ENCODE data around the gene CTDP1.

Gene CTDP1

DNA sequence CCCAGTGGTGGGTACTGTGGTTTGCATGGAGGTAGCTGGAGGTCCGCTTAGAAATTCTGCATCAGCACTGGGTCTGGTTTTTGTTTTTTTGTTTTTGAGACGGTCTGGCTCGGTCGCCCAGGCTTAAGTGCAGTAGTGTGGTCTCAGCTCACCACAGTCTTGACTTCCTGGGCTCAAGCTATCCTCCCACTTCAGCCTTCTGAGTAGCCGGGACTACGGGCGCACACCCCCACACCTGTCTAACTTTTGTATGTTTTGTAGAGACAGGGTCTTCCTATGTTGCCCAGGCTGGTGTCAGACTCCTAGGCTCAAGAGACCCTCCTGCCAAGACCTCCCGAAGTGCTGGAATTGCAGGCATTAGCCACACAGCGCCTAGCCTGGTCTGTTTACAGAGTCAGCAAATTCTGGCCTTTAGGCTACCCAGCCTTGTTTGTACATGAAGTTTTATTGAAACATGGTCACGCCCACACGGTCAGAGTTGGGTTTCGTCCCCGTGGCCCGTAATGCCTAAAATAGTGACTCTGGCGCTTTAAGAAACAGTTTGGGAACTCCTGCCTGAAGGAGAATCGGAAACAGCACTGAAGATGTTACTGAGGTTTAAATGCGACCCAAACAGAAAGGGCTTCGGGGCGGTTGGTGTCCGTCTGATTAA, 32.7 kb downstream of the CTDP1 start:
- TF ChIP-seq, protein P1, sequence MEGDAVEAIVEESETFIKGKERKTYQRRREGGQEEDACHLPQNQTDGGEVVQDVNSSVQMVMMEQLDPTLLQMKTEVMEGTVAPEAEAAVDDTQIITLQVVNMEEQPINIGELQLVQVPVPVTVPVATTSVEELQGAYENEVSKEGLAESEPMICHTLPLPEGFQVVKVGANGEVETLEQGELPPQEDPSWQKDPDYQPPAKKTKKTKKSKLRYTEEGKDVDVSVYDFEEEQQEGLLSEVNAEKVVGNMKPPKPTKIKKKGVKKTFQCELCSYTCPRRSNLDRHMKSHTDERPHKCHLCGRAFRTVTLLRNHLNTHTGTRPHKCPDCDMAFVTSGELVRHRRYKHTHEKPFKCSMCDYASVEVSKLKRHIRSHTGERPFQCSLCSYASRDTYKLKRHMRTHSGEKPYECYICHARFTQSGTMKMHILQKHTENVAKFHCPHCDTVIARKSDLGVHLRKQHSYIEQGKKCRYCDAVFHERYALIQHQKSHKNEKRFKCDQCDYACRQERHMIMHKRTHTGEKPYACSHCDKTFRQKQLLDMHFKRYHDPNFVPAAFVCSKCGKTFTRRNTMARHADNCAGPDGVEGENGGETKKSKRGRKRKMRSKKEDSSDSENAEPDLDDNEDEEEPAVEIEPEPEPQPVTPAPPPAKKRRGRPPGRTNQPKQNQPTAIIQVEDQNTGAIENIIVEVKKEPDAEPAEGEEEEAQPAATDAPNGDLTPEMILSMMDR (IDR thresholded peaks at IDR 0.05; ENCODE audit: low read length): no peak
- no peak for TF ChIP-seq EZH2 (IDR thresholded peaks at IDR 0.05; ENCODE audit: borderline replicate concordance, low read length)
- no peaks in the 10 kb centered on the region for H4K20me1 ChIP-seq (ENCODE audit: insufficient read depth, low read length)
- H3K4me2 ChIP-seq (ENCODE audit: low read length): no peak overlapping the region
- no peak overlapping the region for H3K27ac ChIP-seq (ENCODE audit: low read depth, low read length, poor library complexity, severe bottlenecking)
- H3K36me3 ChIP-seq (ENCODE audit: insufficient read depth, low read length): peaks cover 75% of the 10 kb centered on the region
- no peak overlapping the region for H3K9ac ChIP-seq (ENCODE audit: low read length)
- H3K27me3 ChIP-seq (ENCODE audit: insufficient read depth, low read length): no peaks in the 10 kb centered on the region
- no peaks in the 10 kb centered on the region for H3K9me2 ChIP-seq (ENCODE audit: low read depth, low read length)
- H3K79me2 ChIP-seq (ENCODE audit: insufficient read depth, low read length): no peaks in the 10 kb centered on the region
- H3K4me3 ChIP-seq (ENCODE audit: low read depth, low read length, poor library complexity, severe bottlenecking): no peak overlapping the region
- H3K4me1 ChIP-seq (ENCODE audit: insufficient read depth, low read length, severe bottlenecking): no peaks in the 10 kb centered on the region
- H3F3A ChIP-seq (ENCODE audit: insufficient read depth, low read length): no peaks in the 10 kb centered on the region
- H3K9me3 ChIP-seq (ENCODE audit: low read length): no peaks in the 10 kb centered on the region
- H2AFZ ChIP-seq (ENCODE audit: low read length): no peak overlapping the region

DNA sequence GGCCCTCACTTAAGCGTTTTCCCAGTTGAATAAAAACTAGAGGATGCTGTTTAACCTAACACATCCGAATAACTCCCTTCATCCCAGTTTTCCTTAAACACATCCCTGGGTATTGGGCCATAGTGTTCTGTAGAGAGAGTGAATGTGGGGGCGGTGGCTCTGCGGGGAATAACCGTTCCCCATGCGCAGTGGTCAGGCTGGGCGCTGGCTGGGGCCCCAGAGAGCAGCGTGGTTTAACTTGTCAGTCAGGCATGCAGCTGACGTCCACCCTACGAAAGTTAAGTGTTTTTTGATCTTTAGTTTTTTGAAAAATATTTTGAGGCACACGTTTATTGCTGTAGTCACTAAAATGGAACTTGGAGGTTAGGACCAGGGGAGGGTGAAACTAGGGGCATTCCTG, 33.7 kb downstream of the CTDP1 start:
- no peak overlapping the region for H3K9ac ChIP-seq (ENCODE audit: low read length)
- no peaks in the 10 kb centered on the region for H3K79me2 ChIP-seq (ENCODE audit: insufficient read depth, low read length)
- no peaks in the 10 kb centered on the region for H3K4me1 ChIP-seq (ENCODE audit: insufficient read depth, low read length, severe bottlenecking)
- H3F3A ChIP-seq (ENCODE audit: insufficient read depth, low read length): no peaks in the 10 kb centered on the region
- no peak overlapping the region for H3K27ac ChIP-seq (ENCODE audit: low read depth, low read length, poor library complexity, severe bottlenecking)
- no peaks in the 10 kb centered on the region for H4K20me1 ChIP-seq (ENCODE audit: insufficient read depth, low read length)
- H3K36me3 ChIP-seq (ENCODE audit: insufficient read depth, low read length): peaks cover 75% of the 10 kb centered on the region
- no peak for TF ChIP-seq EZH2 (IDR thresholded peaks at IDR 0.05; ENCODE audit: borderline replicate concordance, low read length)
- TF ChIP-seq, protein P1 (IDR thresholded peaks at IDR 0.05; ENCODE audit: low read length): no peak
- no peak overlapping the region for H3K4me2 ChIP-seq (ENCODE audit: low read length)
- no peak overlapping the region for H3K4me3 ChIP-seq (ENCODE audit: low read depth, low read length, poor library complexity, severe bottlenecking)
- H3K9me2 ChIP-seq (ENCODE audit: low read depth, low read length): no peaks in the 10 kb centered on the region
- H3K9me3 ChIP-seq (ENCODE audit: low read length): no peaks in the 10 kb centered on the region
- no peak overlapping the region for H2AFZ ChIP-seq (ENCODE audit: low read length)
- H3K27me3 ChIP-seq (ENCODE audit: insufficient read depth, low read length): no peaks in the 10 kb centered on the region

DNA sequence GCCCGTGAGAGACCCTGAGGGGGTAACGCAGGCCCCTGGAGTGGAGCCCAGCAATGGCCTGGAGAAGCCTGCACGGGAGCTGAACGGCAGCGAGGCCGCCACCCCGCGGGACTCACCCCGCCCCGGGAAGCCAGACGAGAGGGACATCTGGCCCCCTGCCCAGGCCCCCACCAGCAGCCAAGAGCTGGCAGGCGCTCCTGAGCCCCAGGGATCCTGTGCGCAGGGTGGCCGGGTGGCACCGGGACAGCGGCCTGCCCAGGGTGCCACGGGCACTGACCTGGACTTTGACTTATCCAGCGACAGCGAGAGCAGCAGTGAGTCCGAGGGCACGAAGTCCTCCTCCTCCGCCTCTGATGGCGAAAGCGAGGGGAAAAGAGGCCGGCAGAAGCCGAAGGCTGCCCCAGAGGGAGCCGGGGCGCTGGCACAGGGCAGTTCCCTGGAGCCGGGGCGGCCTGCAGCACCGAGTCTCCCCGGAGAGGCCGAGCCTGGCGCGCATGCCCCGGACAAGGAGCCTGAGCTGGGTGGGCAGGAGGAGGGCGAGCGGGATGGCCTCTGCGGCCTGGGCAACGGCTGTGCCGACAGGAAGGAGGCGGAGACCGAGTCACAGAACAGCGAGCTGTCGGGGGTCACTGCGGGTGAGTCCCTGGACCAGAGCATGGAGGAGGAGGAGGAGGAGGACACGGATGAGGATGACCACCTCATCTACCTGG, 35.1 kb downstream of the CTDP1 start:
- no peaks in the 10 kb centered on the region for H3K79me2 ChIP-seq (ENCODE audit: insufficient read depth, low read length)
- H3K4me2 ChIP-seq (ENCODE audit: low read length): no peak overlapping the region
- no peak overlapping the region for H3K4me3 ChIP-seq (ENCODE audit: low read depth, low read length, poor library complexity, severe bottlenecking)
- no peaks in the 10 kb centered on the region for H3F3A ChIP-seq (ENCODE audit: insufficient read depth, low read length)
- H3K27ac ChIP-seq (ENCODE audit: low read depth, low read length, poor library complexity, severe bottlenecking): no peak overlapping the region
- H4K20me1 ChIP-seq (ENCODE audit: insufficient read depth, low read length): no peaks in the 10 kb centered on the region
- peaks cover 76% of the 10 kb centered on the region for H3K36me3 ChIP-seq (ENCODE audit: insufficient read depth, low read length)
- no peaks in the 10 kb centered on the region for H3K9me3 ChIP-seq (ENCODE audit: low read length)
- no peaks in the 10 kb centered on the region for H3K4me1 ChIP-seq (ENCODE audit: insufficient read depth, low read length, severe bottlenecking)
- H3K9ac ChIP-seq (ENCODE audit: low read length): no peak overlapping the region
- no peaks in the 10 kb centered on the region for H3K27me3 ChIP-seq (ENCODE audit: insufficient read depth, low read length)
- TF ChIP-seq, protein P1 (IDR thresholded peaks at IDR 0.05; ENCODE audit: low read length): no peak
- no peak for TF ChIP-seq EZH2 (IDR thresholded peaks at IDR 0.05; ENCODE audit: borderline replicate concordance, low read length)
- H3K9me2 ChIP-seq (ENCODE audit: low read depth, low read length): no peaks in the 10 kb centered on the region
- H2AFZ ChIP-seq (ENCODE audit: low read length): no peak overlapping the region

Data from OCI-LY1 (cell line).